Activated B cell treated with CpG ODN at 0.5 μM for 24 hours (primary cell): Measurements from ENCODE around the gene ZNF614. TPM values are rescaled to one million over a fixed set of nuclear protein-coding genes. Genes with fewer than 3 reads are reported as not detected.
"Not testable (repeated sequence)": the region's sequence is repeated elsewhere in the genome, so short reads cannot be mapped to it uniquely, and the experiment has no call there.

Source experiments
- ATAC-seq: fragments of 200-7000 bp; cut with Tn5 transposase; one replicate; pipeline ENCODE4 v1.10.0; 2021; ENCODE audit warnings: low read depth, mild to moderate bottlenecking, moderate library complexity
- CTCF ChIA-PET: fragments of 350-600 bp; sonication (Branson Sonifier 250); formaldehyde crosslinking; loops from one replicate; lab custom pipeline; 2021; ENCODE audit warnings: antibody characterized with exemption; lab: Charles Lee
- POLR2A ChIA-PET: fragments of 350-600 bp; sonication (Branson Sonifier 250); formaldehyde crosslinking; loops from one replicate; lab custom pipeline; 2021; ENCODE audit warnings: antibody characterized with exemption; lab: Charles Lee
- DNase-seq: peaks from one replicate; pipeline ENCODE4 v3.0.0; 2022
- H3K27ac Mint-ChIP-seq: one replicate; pipeline ENCODE4 v1.8.0; 2020; ENCODE audit warnings: mixed read lengths
- H3K27me3 Mint-ChIP-seq: one replicate; pipeline ENCODE4 v1.8.0; 2021; ENCODE audit warnings: mixed read lengths
- H3K36me3 Mint-ChIP-seq: one replicate; pipeline ENCODE4 v1.8.0; 2021; ENCODE audit warnings: low read depth, mixed read lengths
- H3K4me1 Mint-ChIP-seq: one replicate; pipeline ENCODE4 v1.8.0; 2021; ENCODE audit warnings: mixed read lengths
- H3K4me3 Mint-ChIP-seq: one replicate; pipeline ENCODE4 v1.8.0; 2020; ENCODE audit warnings: mild to moderate bottlenecking, mixed read lengths
- H3K9me3 Mint-ChIP-seq: one replicate; pipeline ENCODE4 v1.8.0; 2020; ENCODE audit warnings: mixed read lengths
- CTCF ChIP-seq: fragments of 200-600 bp; IDR thresholded peaks from one replicate; pipeline ENCODE4 v1.8.0; 2022; ENCODE audit warnings: antibody characterized with exemption, mild to moderate bottlenecking
- intact Hi-C: fragments of 100-400 bp; cut with micrococcal nuclease; formaldehyde crosslinking; loops from one replicate; pipeline ENCODE4 v1.15.1; 2024
- total RNA-seq: library from RNA; stranded (reverse); gene quantifications from 2 replicates; pipeline ENCODE4 v1.2.3, GENCODE V29; 2022

The ZNF614 gene
- total RNA-seq, 1 donor from 2014 or later, result 14.3 TPM

- no peak for DNase-seq
- no peak for TF ChIP-seq CTCF
- peaks cover 20% of the 10 kb centered on the region for H3K4me1 Mint-ChIP-seq
- H3K36me3 Mint-ChIP-seq, result peaks cover 78% of the 10 kb centered on the region
- H3K9me3 Mint-ChIP-seq, result peaks cover 35% of the 10 kb centered on the region
- no peak for ATAC-seq
- POLR2A ChIA-PET, result no interaction called here
- H3K27ac Mint-ChIP-seq, result no peak overlapping the region
- H3K27me3 Mint-ChIP-seq, result no peaks in the 10 kb centered on the region
- H3K4me3 Mint-ChIP-seq, result no peak overlapping the region
- CTCF ChIA-PET, result no interaction called here
- intact Hi-C loops, result loop anchor here (10.0 kb wide), 1 partner anchor 411 kb away; the partner anchor contains the start of gene ZNF528
Observed at GRCh38 chr19:51983361-51983760, 44.8 kb downstream of the ZNF614 start.

- H3K27ac Mint-ChIP-seq, CTCF ChIA-PET, ATAC-seq, H3K4me1 Mint-ChIP-seq, DNase-seq, H3K4me3 Mint-ChIP-seq, POLR2A ChIA-PET, H3K27me3 Mint-ChIP-seq: not testable (repeated sequence)
- intact Hi-C loops, result loop anchor here (10.0 kb wide), 1 partner anchor 414 kb away; the partner anchor contains the start of gene ZNF528
- Mint-ChIP-seq H3K36me3 (peaks cover 87% of the 10 kb centered on the region), H3K9me3 (peaks cover 43% of the 10 kb centered on the region)
Observed at GRCh38 chr19:51980926-51981325, 47.3 kb downstream of the ZNF614 start.

GRCh38 chr19:51980116-51980736 lies 48.0 kb downstream of the ZNF614 start:
- ChIA-PET CTCF (no interaction called here), POLR2A (no interaction called here)
- H3K4me3 Mint-ChIP-seq, result no peak overlapping the region
- no peak overlapping the region for H3K27ac Mint-ChIP-seq
- peaks cover 89% of the 10 kb centered on the region for H3K36me3 Mint-ChIP-seq
- intact Hi-C loops, result loop anchor here (10.0 kb wide), 1 partner anchor 415 kb away; the partner anchor contains the start of gene ZNF528
- ATAC-seq (no peak), DNase-seq (no peak)
- no peak for TF ChIP-seq CTCF
- peaks cover 6% of the 10 kb centered on the region for H3K4me1 Mint-ChIP-seq
- no peaks in the 10 kb centered on the region for H3K27me3 Mint-ChIP-seq
- H3K9me3 Mint-ChIP-seq, result peaks cover 41% of the 10 kb centered on the region

DNA sequence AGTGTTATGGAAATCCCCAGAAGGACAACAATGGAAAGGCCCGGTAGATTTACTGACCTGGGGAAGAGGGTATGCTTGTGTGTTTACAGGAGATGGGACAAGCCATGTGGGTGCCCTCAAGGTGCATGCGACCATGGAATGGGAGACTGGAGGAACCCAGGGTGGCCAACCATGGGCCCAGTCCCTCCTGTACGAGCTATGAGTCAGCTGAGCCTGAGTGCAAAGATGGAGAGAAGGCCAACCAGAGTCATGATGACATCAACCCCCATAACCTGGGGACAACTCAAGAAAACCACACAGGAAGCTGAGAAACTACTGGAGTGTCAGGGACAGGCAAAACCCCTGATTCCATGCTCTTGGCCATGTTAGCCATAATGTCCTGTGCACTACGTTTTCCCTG lies 49.3 kb downstream of the ZNF614 start:
- DNase-seq (no peak), ATAC-seq (no peak)
- ChIA-PET POLR2A (no interaction called here), CTCF (no interaction called here)
- Mint-ChIP-seq H3K27me3 (no peaks in the 10 kb centered on the region), H3K27ac (no peak overlapping the region), H3K36me3 (peaks cover 92% of the 10 kb centered on the region), H3K4me1 (peaks cover 2% of the 10 kb centered on the region), H3K4me3 (no peak overlapping the region), H3K9me3 (peaks cover 46% of the 10 kb centered on the region)
- intact Hi-C loops, result no loop called here
- TF ChIP-seq CTCF, result no peak

DNA sequence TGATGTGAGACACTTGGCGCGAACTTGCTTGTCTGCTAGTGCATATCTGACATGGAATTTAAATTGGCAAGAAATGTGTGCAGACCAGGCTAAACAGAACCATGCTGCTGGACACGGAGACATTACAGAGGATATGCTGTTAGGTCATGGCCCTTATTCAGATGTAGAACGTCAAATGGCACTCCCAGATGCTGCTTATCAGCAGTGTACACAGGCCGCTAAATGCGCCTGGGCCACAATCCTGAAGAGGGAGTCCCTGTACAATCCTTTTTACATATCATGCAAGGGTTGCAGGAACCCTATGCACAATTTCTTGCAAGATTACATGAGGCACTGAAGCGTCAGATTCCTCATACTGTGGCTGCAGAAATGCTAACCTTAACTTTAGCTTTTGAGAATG lies 50.8 kb downstream of the ZNF614 start:
- ChIA-PET POLR2A (no interaction called here), CTCF (no interaction called here)
- DNase-seq (no peak), ATAC-seq (no peak)
- peaks cover 46% of the 10 kb centered on the region for H3K9me3 Mint-ChIP-seq
- no peak overlapping the region for H3K27ac Mint-ChIP-seq
- no peak overlapping the region for H3K4me3 Mint-ChIP-seq
- peaks cover 92% of the 10 kb centered on the region for H3K36me3 Mint-ChIP-seq
- no peaks in the 10 kb centered on the region for H3K27me3 Mint-ChIP-seq
- no peaks in the 10 kb centered on the region for H3K4me1 Mint-ChIP-seq
- intact Hi-C loops, result no loop called here
- TF ChIP-seq CTCF, result no peak

DNA sequence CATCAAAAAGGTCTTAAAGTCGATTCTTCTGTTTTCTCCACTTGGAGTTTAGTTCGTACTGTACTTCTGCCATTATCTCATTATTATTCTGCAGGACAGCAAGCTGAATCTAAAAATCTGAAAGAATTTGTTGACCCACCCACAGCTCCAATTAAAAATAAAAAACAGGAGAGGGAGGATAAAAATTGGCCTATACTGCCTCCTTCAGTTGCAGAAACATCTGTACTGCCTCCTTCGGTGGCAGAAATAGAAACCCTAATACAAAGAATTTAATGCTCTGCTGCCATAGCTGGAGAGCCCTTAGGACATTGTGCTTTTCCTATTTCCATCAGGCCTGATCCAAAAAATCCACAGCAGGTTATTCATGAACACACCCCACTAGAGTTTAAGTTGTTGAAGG lies 51.3 kb downstream of the ZNF614 start:
- Mint-ChIP-seq H3K9me3 (peaks cover 51% of the 10 kb centered on the region), H3K4me1 (no peaks in the 10 kb centered on the region), H3K36me3 (peaks cover 94% of the 10 kb centered on the region), H3K27me3 (no peaks in the 10 kb centered on the region), H3K27ac (no peak overlapping the region), H3K4me3 (no peak overlapping the region)
- no peak for ATAC-seq
- ChIA-PET POLR2A (no interaction called here), CTCF (no interaction called here)
- no peak for TF ChIP-seq CTCF
- intact Hi-C loops, result no loop called here
- DNase-seq, result no peak

DNA sequence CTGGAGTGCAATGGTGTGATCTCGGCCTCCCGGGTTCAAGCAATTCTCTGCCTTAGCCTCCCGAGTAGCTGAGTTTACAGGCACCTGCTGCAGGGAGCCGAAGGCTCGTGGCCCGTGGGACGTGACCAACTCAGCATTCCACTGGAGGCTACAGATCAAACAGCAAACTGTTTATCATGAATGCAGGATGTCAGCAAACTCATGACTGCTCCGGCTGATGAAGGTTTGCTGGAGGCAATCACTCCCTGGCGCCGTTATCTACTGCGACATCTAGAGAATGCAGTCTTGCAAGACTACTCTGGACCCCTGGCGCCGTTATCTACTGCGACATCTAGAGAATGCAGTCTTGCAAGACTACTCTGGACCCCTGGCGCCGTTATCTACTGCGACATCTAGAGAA lies 52.4 kb downstream of the ZNF614 start:
- peaks cover 47% of the 10 kb centered on the region for H3K9me3 Mint-ChIP-seq
- DNase-seq, intact Hi-C loops, CTCF ChIA-PET, H3K4me3 Mint-ChIP-seq, H3K4me1 Mint-ChIP-seq, POLR2A ChIA-PET, H3K27ac Mint-ChIP-seq, H3K27me3 Mint-ChIP-seq, ATAC-seq: not testable (repeated sequence)
- peaks cover 94% of the 10 kb centered on the region for H3K36me3 Mint-ChIP-seq
